ENCODE measurements around the gene TMEM87B. TPM values are rescaled to one million over a fixed set of nuclear protein-coding genes. Genes with fewer than 3 reads are reported as not detected.

Gene TMEM87B
- total RNA-seq, 1 experiment from 2014 or later = 10.5 TPM

GRCh38 chr2:112151271-112151670 is 96.2 kb downstream of the TMEM87B start:
- H3K14ac ChIP-seq (ENCODE audit: insufficient read depth, low read length) = no peak overlapping the region
- H3K79me1 ChIP-seq (ENCODE audit: insufficient read depth, low read depth, low read length, poor library complexity, severe bottlenecking) = no peaks in the 10 kb centered on the region
- no peak overlapping the region for H3T11ph ChIP-seq (ENCODE audit: low read length)
- no peak overlapping the region for H3K27ac ChIP-seq (ENCODE audit: insufficient read length, low read depth, low read length)
- no peaks in the 10 kb centered on the region for H3K23me2 ChIP-seq (ENCODE audit: insufficient read length, low read depth, low read length, poor library complexity, severe bottlenecking)
- no peaks in the 10 kb centered on the region for H3K27me3 ChIP-seq (ENCODE audit: insufficient read depth, low read length)
- no peaks in the 10 kb centered on the region for H3K79me2 ChIP-seq (ENCODE audit: insufficient read depth, low read length)
- H2BK120ac ChIP-seq (ENCODE audit: low read depth, low read length, poor library complexity, severe bottlenecking) = no peak overlapping the region
- no peak overlapping the region for H2AK5ac ChIP-seq (ENCODE audit: insufficient read length, low read length)
- no peak overlapping the region for H2BK20ac ChIP-seq (ENCODE audit: low read depth, low read length, poor library complexity, severe bottlenecking)
- Mint-ChIP-seq H3K4me3 (no peak overlapping the region), H3K27ac (no peak overlapping the region), H3K36me3 (ENCODE audit: insufficient read depth in 1 of 3, low read depth in 3 of 3) (no peaks in the 10 kb centered on the region; a peak in 1 of 7 replicates), H3K9me3 (no peaks in the 10 kb centered on the region), H3K27me3 (ENCODE audit: low read depth) (no peaks in the 10 kb centered on the region; the same call in 1 of the 2 replicates), H3K4me1 (peaks cover 16 to 21% of the 10 kb centered on the region in 2 experiments)
- H3K4ac ChIP-seq (ENCODE audit: low read depth, low read length) = no peak overlapping the region
- H4K91ac ChIP-seq (ENCODE audit: insufficient read length, low read depth, low read length) = no peak overlapping the region
- H2AFZ ChIP-seq (ENCODE audit: low read length) = no peak overlapping the region
- no peak overlapping the region for H2BK12ac ChIP-seq (ENCODE audit: insufficient read length, low read depth, low read length)
- H3K9me3 ChIP-seq (ENCODE audit: control insufficient read depth, low read depth, low read length) = no peaks in the 10 kb centered on the region
- TF ChIP-seq CTCF (conservative IDR thresholded peaks at IDR 0.05) = no peak
- H4K5ac ChIP-seq (ENCODE audit: insufficient read length, low read depth, low read length) = no peak overlapping the region
- H2BK15ac ChIP-seq (ENCODE audit: low read depth, low read length) = no peak overlapping the region
- no peak overlapping the region for H3K18ac ChIP-seq (ENCODE audit: insufficient read length, low read depth, low read length)
- peaks cover 3% of the 10 kb centered on the region; the same call in 1 of the 2 replicates for H3K4me1 ChIP-seq (ENCODE audit: insufficient read depth, low read length)
- no peak overlapping the region for H3K56ac ChIP-seq (ENCODE audit: insufficient read length, low read depth, low read length)
- no peak for DNase-seq
- no peak overlapping the region for H3K4me2 ChIP-seq (ENCODE audit: insufficient read depth, insufficient read length, low read length)
- H3K23ac ChIP-seq (ENCODE audit: insufficient read length, low read depth, low read length) = no peak overlapping the region
- no peaks in the 10 kb centered on the region for H4K20me1 ChIP-seq (ENCODE audit: control insufficient read depth, insufficient read depth, insufficient read length)
- no peak overlapping the region for H4K8ac ChIP-seq (replicated peaks; ENCODE audit: insufficient read length, low read depth, low read length)
- no CpG with 5 or more reads among the region's 5 CpGs for WGBS (ENCODE audit: extremely low coverage, insufficient read length, low lambda C conversion rate)
- H2BK5ac ChIP-seq (ENCODE audit: insufficient read length, low read length) = no peak overlapping the region
- H3K9ac ChIP-seq (ENCODE audit: extremely low read depth, insufficient read length, low read length) = no peak overlapping the region
